ENCODE measurements around the gene EPGN.
"Not testable (repeated sequence)": the region's sequence is repeated elsewhere in the genome, so short reads cannot be mapped to it uniquely, and the experiment has no call there.

The EPGN gene

DNA sequence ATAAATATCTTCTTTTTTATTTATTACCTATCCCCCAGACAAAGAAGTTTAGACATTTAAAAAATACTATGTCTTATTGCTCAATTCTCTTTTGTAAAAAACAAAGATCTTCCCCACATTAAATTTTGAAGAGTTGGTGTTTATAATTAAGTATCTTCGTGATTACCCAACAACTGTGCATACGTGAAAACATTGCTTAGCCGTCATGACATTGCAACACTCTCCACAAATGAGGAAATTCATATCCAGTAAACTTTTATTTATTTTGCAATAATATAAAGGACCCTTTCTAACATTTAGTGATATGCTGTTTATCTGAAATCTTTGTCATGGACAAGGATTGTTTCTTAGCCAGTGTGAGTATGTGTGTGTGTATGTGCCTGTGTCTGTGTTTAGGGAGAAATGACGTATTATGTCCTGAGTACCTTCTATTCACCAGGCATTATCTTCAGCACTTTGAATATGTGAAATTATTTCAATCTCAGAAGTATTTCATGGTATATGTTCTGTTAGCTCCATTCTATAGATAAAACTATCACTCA lies 30.6 kb downstream of the EPGN start:
- TF ChIP-seq CTCF (conservative IDR thresholded peaks at IDR 0.05; ENCODE audit: control insufficient read depth, insufficient read depth, low read depth, low read length), result no peak
- H3K4me3 ChIP-seq (ENCODE audit: control insufficient read depth, low read depth, low read length), result no peak overlapping the region
- peak; percentile 70 for DNase-seq (ENCODE audit: low read depth)

DNA sequence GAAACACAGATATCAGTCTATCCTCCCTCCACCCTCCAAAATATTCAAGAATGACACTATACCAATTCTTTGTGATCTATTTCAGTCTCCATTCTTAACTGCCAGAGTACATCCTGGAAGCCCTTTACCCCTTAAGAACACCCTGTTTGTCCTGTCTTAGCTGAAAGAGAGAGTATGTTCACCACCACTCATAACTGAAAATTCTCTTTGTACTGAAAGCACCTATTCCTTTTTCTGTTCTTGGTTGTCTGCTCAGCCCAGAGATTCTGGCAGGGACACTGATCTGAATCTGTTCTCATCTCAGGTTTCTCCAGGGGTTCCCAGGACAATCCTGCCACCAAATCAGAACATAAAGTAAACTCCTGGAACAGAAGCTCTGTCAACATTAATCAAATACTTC lies 31.2 kb downstream of the EPGN start:
- H3K4me3 ChIP-seq (ENCODE audit: control insufficient read depth, low read depth, low read length), result no peak overlapping the region
- no peak for DNase-seq (ENCODE audit: low read depth)
- no peak for TF ChIP-seq CTCF (conservative IDR thresholded peaks at IDR 0.05; ENCODE audit: control insufficient read depth, insufficient read depth, low read depth, low read length)

DNA sequence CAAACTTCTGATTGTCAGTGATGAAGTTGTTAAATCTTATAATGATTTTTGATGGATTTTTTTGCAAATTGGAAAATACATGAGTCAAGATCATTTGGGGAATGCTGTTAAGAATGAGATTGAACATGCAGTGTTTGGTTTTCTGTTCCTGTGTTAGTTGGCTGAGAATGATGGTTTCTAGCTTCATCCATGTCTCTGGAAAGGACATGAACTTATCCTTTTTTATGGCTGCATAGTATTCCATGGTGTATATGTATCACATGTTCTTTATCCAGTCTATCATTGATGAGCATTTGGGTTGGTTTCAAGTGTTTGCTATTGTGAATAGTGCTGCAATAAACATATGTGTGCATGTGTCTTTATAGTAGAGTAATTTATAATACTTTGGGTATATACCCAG lies 32.2 kb downstream of the EPGN start:
- not testable (repeated sequence) for DNase-seq (ENCODE audit: low read depth)

GRCh38 chr4:74344031-74344430 lies 35.8 kb downstream of the EPGN start:
- no peak overlapping the region for H3K4me3 ChIP-seq (ENCODE audit: control insufficient read depth, low read depth, low read length)
- TF ChIP-seq CTCF (conservative IDR thresholded peaks at IDR 0.05; ENCODE audit: control insufficient read depth, insufficient read depth, low read depth, low read length), result no peak
- no peak for DNase-seq (ENCODE audit: low read depth)

More for the DNA sequence above, 32.2 kb downstream of the EPGN start:
- not testable (repeated sequence) for H3K4me3 ChIP-seq (ENCODE audit: control insufficient read depth, low read depth, low read length)

GRCh38 chr4:74353858-74354257 lies 45.6 kb downstream of the EPGN start:
- no peak for DNase-seq (ENCODE audit: low read depth)
- no peak for TF ChIP-seq CTCF (conservative IDR thresholded peaks at IDR 0.05; ENCODE audit: control insufficient read depth, insufficient read depth, low read depth, low read length)

GRCh38 chr4:74357965-74358364 lies 49.7 kb downstream of the EPGN start:
- no peak for DNase-seq (ENCODE audit: low read depth)
- TF ChIP-seq CTCF (conservative IDR thresholded peaks at IDR 0.05; ENCODE audit: control insufficient read depth, insufficient read depth, low read depth, low read length), result no peak

More at GRCh38 chr4:74353858-74354257, 45.6 kb downstream of the EPGN start:
- H3K4me3 ChIP-seq (ENCODE audit: control insufficient read depth, low read depth, low read length), result no peak overlapping the region

GRCh38 chr4:74361671-74362070 lies 53.4 kb downstream of the EPGN start:
- no peak overlapping the region for H3K4me3 ChIP-seq (ENCODE audit: control insufficient read depth, low read depth, low read length)
- DNase-seq (ENCODE audit: low read depth), result no peak
- no peak for TF ChIP-seq CTCF (conservative IDR thresholded peaks at IDR 0.05; ENCODE audit: control insufficient read depth, insufficient read depth, low read depth, low read length)

More at GRCh38 chr4:74357965-74358364, 49.7 kb downstream of the EPGN start:
- H3K4me3 ChIP-seq (ENCODE audit: control insufficient read depth, low read depth, low read length), result no peak overlapping the region

Data from fibroblast of mammary gland (primary cell).